Fibroblast of villous mesenchyme (primary cell): ENCODE data around the gene BMAL1. TPM values are rescaled to one million over a fixed set of nuclear protein-coding genes. Genes with fewer than 3 reads are reported as not detected.

Experiments used
- DNase-seq: peaks from one replicate; pipeline ENCODE4 v3.0.0-alpha.2; 2010; ENCODE audit warnings: low read depth
- H3K4me3 ChIP-seq: 2 replicates; pipeline ENCODE4 v1.5.1; 2011; ENCODE audit warnings: low read depth, mild to moderate bottlenecking, low read length
- total RNA-seq: library from RNA; depleted of rRNA; stranded (reverse); fragments of >200 nt; gene quantifications from 2 replicates; pipeline ENCODE4 v1.2.3, GENCODE V29; 2012
- TF ChIP-seq, protein P1 (sequence below): IDR thresholded peaks from 2 replicates; pipeline ENCODE4 v1.5.1; 2012; ENCODE audit warnings: low read depth, mild to moderate bottlenecking, low read length; ENCODE audit not compliant: insufficient read depth

BMAL1 gene
- total RNA-seq, 1 donor: 10.4 TPM

DNA sequence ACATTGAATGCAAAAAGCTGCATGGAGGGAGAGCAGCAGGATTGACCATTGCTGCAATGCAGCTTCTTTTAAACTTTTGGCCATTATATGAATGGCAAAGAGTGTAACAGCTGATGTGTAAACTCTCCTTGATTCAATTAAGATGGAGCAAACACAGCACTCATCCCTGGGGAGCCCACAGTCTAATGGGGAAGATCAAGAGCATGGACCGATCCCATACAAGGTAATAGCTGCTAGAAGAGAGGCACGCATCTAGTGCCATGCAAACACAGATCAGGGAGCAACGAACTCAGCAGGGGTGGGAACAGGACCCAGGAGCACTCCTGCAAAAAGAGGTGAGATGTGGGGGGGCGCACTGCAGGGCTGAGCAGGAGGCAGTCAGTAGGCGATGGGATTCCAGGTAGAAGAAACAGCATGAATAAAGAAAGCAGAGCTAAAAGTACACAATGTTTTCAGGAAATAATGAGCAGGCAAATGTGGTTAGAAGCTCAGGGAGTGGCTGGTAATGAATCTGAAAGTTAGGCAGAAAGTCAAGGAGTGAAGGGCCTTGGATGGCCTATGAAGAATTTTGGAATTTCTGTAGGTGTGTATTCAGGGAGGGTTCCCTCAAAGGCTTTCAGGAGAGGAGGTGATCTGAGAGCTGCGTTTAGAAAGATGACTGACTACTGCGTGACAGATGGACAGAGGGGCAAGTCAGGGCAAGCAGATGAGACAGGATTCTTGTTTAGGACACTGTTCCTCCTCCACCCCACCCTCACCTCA lies 17.2 kb upstream of the BMAL1 start:
- TF ChIP-seq, protein P1, sequence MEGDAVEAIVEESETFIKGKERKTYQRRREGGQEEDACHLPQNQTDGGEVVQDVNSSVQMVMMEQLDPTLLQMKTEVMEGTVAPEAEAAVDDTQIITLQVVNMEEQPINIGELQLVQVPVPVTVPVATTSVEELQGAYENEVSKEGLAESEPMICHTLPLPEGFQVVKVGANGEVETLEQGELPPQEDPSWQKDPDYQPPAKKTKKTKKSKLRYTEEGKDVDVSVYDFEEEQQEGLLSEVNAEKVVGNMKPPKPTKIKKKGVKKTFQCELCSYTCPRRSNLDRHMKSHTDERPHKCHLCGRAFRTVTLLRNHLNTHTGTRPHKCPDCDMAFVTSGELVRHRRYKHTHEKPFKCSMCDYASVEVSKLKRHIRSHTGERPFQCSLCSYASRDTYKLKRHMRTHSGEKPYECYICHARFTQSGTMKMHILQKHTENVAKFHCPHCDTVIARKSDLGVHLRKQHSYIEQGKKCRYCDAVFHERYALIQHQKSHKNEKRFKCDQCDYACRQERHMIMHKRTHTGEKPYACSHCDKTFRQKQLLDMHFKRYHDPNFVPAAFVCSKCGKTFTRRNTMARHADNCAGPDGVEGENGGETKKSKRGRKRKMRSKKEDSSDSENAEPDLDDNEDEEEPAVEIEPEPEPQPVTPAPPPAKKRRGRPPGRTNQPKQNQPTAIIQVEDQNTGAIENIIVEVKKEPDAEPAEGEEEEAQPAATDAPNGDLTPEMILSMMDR: no peak
- H3K4me3 ChIP-seq: no peak overlapping the region
- no peak for DNase-seq

DNA sequence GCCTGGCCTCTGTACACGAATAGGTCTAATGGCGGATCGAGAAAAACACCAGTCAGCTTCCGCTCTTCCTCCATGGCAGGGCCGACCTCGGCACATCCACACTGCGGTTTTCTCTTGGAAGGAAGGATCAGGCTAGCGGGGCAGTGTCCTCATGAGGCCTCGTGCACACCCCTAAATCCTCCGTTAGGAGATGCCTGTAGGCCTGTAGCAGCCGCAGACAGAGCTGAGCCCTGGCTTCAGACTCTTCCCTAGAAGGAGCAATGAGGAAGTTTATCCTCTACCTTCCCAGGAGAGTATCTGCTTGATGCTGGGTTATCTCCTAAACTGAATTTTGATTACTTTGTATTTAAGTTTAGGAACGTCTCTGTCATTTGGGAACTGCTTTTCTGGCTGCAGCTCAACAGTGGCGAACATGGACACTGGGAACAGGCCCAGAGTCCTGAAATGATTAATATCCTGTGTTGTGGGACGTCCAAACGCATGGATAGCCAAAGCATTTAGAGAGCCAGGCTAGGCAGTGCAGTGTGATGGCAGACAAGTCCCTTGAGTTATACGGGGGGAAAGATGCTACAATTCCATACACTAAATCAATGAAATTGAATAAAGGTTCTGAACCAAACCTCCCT lies 16.5 kb upstream of the BMAL1 start:
- DNase-seq: peak; percentile 19
- no peak overlapping the region for H3K4me3 ChIP-seq
- TF ChIP-seq, protein P1: no peak

DNA sequence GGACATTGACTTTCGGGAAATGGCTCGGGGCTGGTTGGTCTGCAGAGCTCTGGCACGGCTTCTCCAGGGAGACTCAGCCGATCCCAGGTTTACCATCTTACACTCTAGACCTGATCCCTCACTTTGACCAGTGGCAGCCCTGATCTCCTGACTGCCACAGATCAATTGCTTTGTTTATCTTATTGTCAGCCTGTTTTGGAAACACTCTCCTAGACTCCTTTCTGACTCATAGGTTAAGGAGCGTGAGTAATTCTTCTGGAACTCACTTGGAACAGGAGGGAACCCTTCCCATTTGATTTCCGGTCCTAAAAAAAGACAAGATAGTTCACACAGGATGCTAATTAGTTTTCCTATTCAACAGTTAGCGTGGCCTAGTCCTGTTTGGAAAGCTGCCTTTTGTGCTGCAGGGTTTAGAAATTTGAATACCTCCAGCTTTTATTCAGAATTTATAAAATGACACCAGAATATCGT lies 16.0 kb upstream of the BMAL1 start:
- TF ChIP-seq, protein P1: no peak

DNA sequence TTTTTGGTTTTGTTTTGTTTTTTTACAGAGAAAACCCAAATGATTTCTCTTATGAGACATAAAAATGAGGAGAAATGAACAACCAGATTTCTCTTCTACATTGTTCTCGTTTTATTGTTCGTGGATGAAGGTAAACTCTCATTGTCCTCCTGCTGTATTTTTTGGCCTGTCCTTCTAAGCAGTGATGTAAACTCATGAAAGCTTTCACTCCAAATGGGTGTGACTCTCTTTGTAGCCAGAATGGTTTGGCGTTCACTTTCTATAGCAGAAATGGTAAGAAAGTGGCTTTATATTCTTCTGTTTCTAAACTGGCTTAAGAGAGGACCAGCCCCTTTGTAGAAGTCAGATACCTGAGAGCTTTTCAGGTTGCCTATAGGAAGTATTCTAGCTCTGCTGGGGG lies 15.5 kb upstream of the BMAL1 start:
- DNase-seq: no peak
- no peak overlapping the region for H3K4me3 ChIP-seq
- TF ChIP-seq, protein P1: no peak

More for the DNA sequence above, 16.0 kb upstream of the BMAL1 start:
- DNase-seq: peak; percentile 89
- no peak overlapping the region for H3K4me3 ChIP-seq

DNA sequence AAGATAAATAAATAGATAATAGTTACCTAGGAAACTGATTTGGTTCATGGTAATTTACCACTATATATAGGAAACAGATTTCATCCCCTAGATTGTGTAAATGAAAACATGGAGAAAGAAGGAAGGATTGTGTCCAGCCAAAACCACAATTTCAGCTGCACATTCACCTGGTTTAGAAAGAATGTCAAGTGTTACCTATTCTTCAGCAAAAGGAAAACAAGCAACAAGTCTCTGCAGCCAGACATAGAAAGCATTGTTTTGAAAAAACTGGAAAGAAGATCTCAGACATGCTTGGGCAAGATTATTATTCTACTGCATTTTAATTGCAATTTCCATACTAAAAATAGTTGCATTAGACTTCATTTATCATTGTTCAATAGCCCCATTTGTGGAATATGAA lies 8.8 kb upstream of the BMAL1 start:
- no peak for DNase-seq
- TF ChIP-seq, protein P1: no peak
- H3K4me3 ChIP-seq: no peak overlapping the region

DNA sequence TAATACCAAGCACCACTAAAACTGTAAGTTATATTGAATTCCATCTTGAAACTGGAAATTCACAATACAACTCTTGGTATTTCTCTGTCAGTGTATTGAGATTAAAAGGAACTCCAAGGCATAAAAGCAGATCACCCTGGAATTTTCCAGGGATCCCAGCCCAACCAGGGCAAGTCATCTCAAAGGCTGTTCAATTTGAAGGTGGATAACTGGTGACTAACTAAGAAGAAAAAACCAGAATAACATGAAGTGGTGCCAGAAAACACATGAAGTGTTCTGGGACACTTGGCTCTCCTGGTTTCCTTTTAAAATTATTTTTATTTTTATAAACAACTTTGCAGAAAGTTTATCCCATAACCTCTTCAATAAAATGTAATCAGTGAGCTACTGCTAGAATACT lies 7.8 kb upstream of the BMAL1 start:
- DNase-seq: no peak
- TF ChIP-seq, protein P1: no peak
- H3K4me3 ChIP-seq: no peak overlapping the region
